UCSD-AML1 (cell line): ENCODE data around the gene JARID2.

Source experiments
- DNase-seq: peaks from one replicate; lab custom pipeline; 2025; ENCODE audit not compliant: unreplicated experiment; lab: John Stamatoyannopoulos, UW

JARID2 gene

DNA sequence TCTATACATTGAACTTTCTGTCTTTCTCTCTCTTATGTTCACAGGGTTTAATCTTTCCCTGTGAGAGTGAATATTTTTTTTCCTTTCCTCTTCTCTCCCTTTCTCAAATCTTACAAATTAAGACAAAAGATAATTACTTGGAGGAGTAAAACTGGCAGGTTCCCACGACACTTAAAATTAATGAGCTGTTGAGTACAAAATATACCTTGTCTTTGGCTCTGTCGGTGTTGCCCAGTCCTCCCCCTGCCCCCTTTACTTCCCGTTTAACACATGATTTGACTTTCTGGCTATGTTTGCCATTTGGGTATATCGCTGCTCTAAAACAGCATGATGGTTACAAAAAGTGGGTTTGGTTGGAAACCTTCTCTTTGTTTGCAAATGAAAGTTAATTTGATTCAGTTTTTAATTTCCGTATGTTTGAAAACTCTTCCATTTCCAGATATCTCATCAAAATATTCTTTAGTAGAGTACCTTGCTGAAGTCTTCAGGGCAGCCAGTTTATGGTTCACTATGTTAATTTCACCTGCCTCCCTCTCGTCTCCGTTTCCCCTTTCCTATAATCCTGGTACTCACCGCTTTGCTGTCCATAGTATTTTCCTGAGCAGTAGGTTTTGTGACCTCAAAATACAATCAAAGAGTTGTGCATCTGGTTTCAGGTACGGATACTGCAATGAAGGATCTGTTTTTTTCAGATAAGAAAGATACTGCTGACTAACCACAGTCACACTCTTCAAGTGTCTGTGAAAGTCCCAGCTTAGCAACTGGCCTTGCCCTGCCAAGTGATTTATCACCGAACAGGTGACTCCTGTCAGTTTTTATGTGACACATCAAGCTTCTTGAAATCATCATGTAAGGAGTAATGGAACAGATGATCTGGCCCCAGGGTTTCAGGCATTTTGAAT lies 235.8 kb downstream of the JARID2 start:
- DNase-seq: no peak

DNA sequence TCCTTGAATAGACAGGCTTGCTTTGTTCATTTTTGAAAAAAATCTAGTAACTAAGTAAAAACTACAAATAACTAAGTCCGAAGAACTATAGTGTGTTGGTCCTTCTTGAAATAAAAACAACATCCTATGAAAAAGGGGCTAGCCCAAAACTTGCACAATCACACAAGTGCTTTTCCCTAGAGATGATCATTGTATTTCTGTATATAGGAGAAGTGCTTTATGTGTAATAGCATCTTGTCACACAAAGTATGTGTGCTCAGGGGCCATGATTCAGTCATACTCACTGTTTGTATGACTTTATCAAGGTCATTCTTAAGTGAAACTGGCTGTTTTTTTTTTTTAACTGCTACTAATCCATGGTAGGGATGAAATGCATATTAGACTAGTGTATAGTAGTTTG lies 237.2 kb downstream of the JARID2 start:
- DNase-seq: no peak

DNA sequence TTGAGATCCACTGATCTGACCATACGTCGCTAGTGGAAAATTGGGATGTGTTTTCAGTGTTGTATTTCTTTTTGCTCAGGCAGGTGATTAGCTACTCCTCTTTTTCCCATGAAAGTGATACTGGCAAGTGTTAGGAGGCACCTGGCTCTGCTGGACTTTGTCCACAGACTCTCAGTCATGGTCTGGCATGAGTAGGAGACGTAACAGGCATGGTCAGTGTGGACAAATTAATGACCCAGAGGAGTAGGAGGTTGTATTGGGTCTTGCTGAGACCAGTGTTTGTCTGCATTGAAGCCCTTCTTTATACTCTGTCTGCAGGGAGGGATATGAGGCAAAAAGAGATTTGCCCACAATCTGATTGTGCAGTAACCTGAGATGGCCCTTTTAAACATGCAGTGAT lies 238.3 kb downstream of the JARID2 start:
- DNase-seq: no peak

DNA sequence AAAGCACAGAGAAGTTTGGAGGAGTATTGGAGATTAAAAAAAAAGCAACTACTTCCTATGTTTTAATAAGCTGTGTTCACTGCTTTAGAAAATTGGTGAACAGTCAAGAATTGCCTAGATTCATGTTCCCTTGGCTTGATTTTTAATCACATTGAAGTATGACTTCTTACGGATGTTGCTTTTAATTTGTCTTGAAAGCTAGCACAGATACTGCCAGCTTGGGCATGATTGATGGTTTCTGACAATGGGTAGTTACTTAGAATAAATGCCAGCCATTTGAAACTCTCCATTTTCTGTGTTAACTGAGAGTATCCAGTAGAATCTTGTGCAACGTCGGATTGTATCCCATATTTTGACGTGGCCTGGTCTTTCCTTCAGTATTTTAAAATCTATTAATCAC lies 239.0 kb downstream of the JARID2 start:
- no peak for DNase-seq

GRCh38 chr6:15485936-15486335 lies 240.1 kb downstream of the JARID2 start:
- no peak for DNase-seq

GRCh38 chr6:15487262-15487661 lies 241.4 kb downstream of the JARID2 start:
- no peak for DNase-seq

DNA sequence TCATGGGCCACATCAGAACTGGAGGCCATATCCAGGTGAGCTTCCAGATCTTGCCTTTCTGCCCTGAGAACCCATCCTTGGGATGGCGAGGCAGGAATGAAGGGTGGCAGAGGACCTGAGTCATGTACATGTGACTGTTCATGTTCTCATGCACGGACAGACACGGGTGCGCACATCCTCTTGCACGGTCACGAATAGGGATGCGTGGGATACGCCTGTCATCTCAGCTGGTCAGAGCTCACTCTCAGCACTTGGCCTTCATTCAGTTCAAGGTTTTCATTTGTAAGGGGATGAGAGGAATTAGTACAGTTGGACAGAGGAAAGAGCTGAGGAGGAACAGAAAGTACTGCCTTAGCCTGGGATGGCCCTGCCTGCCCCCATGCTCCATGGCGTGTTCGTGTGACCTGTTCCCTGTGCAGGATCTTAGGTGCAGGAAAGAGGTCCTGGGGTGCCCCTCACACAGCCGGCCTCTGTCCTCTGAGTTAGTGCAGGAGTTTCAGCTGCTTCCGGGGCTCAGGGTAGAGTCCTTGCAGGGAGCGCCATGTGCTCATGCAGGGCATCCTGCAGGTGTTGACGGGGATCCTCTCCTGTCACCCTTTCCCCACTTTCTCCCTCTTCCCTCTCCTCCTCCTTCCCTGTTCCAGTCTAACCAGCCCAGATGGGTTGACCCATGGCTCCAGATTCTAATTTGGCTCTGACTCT lies 243.5 kb downstream of the JARID2 start:
- no peak for DNase-seq

DNA sequence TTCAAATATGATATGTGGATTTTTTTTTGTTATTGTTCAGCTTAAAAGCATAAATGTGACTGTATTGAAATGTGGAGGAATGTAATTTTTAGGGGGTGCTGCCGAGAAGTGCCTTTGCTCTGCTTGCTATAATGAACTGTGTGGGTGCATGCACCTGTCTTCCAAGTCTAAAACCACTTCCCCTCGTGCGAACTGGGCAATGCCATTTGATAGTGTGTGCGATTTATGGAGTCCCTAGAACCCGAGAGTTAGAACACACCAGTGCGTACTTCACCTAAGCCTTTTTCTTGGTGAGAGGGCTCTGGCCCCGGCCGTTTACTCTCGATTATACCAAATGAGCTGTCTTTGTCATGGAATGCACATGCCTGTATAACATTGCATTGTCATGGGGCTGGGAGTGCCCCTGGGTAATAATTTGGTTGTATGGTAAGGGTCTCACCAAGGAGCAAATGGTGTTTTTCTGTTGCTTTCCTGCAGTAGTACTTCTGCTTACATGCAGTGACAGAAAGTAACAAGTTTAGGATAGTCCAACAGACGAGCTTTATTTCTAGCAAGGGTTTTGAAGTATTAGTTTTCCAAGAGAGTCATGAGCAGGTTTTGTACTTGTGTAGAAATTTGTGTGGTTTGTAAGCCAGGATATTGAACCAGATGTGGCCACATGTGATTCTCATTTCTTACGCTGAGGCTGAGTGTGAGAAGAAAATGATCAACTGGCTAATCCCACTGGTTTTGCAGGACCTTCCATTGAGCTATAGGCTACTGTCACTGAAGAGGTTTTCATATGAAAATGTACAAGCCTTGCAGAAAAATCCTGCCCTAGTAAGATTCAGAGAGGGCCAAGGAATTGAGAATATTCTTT lies 244.6 kb downstream of the JARID2 start:
- no peak for DNase-seq

DNA sequence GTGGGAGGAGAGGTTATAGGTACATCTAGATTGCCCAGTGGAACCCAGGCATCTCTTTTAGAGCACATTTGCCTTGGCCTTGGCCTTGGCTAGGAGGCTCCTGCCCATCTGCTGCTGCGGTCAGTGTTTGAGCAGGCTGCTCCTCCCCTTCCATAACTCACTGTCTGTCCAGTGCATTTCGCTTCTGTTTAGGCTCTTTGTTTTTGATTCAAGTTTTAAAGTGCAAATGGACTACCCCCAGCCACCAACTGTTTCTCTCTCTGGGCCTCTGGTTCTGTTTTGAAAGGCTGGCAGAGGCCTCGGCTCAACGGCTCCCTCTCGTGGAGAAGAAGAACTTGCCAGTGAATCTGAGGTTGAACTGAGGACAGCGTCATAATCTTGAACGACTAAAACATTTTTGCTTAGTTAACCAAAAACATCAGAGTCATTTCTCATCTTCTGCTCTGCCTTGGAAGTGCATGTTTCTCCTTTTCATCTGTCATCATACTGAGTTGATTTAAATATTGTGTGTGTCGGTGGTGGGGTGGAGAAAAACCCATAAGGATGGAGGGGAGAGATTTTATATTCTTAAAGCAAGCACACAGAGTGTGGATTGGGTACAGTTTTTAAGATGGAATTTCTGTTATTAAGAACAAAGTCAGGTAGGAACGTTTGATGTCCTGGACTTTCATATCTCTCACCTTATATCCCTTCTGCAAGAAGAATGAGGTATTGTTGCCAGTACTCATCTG lies 245.6 kb downstream of the JARID2 start:
- DNase-seq: peak; percentile 49

DNA sequence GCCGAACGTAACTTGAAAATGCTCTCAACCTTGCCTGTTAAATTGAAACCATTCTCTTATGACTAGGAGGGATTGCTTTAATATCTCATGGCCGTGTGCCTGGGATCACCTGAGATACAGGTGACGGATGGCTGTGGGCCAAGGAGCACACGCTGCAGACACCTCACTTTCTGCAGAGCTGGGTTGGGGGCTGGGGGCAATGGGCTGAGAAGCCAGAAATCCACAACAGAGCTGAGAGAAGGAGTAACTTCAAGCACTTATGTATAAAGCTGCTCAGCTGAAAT lies 246.1 kb downstream of the JARID2 start:
- no peak for DNase-seq

DNA sequence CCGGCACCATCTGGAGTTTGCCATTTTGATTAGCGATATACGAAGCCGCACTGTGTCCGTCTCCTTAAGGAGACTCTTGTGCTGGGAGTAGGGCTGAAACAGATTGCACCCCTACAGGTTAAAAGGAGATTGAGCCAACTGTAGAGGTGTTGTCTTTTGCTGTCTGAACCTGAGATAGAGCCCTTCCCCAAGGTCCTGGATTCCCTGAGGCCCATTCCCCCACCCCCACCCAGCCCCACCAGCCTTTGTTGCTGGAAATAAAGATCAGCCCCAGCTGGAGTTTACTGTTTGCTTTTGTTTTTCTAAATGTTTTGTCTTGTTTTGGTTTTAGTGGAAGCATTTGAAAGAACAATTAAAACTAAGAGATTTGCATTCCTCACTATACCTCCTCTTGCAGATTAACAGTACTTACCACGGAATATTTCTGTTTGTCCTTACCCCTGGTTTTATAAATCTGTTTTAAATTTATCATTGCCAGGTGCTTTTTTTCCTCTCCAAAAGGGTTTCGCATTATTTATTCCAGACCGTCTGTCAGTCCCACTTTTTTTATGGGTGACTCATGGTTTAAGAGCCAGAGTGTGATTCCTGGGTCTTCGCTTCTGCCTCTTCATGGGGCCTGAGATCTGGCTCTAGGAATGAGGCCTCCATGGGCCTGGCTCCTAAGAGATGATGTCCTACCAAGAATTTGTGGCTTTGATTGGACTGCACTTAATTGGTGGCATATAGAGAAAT lies 247.7 kb downstream of the JARID2 start:
- DNase-seq: no peak

DNA sequence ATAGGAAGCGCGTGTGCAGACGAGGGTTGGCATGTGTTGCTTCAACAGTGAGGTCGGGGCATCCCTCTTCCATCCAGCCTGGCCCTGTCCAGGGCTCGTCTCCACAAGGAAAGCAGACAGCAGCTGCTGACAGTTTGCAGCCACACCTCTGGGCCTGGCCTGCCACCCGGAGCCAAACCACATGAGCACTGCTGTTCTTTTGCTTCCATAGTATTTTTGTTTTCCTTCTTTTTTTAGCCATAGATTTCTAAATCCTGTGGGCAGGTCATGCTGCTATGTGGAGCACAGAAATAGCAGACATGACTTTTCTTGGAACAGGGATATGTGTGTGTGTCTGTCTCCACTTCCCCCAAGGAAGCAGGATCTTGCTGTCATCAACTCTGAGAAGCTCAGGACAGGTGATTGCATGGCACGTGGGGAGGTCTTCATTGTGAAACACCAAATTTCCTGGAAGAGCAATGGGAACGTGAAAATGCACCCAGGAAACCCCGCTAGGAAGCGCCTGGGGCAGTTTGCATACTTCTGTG lies 249.6 kb downstream of the JARID2 start:
- no peak for DNase-seq

- no peak for DNase-seq
Measured at GRCh38 chr6:15496345-15497131, 250.7 kb downstream of the JARID2 start.

DNA sequence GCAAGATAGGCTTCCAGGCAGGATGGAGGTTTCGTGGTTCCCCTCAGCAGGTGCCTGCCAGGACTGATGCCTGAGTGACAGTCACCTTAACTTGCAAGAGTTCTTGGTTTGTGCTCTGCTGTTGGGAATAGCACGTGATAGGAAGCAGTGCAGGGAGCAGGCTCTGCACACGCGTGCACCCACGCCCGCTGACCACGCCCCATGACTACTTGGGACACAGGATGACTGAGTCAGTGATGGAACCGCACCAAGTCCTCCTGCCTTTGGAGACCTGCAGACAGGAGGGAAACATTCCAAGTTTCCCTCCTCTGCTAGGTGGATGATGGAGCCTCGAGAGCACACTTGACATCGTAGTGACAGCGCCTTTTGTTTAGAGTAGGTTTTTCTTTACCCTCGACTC lies 252.8 kb downstream of the JARID2 start:
- no peak for DNase-seq

- no peak for DNase-seq
Measured at GRCh38 chr6:15499125-15499524, 253.3 kb downstream of the JARID2 start.

DNA sequence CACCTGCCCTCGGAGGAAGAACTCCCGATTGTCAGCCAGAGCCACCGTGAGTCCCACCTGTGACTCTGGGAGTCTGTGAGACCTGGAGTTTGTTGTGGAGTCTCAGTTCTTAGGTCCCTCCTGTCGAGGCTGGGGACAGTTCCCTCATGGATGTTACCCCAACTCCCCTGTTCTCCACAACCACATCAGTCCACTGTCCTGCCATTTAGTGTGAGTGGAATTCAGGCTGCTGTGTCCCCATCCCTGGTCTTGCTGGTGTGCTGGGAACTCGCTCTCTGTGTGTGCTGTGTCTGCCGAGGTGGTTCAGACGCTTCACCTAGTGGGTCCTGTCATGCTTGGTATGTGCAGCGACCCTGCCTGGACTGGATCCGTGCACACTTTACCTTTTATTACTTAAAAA lies 253.7 kb downstream of the JARID2 start:
- no peak for DNase-seq

- no peak for DNase-seq
Measured at GRCh38 chr6:15500078-15500740, 254.3 kb downstream of the JARID2 start.

- DNase-seq: no peak
Measured at GRCh38 chr6:15500901-15501825, 255.3 kb downstream of the JARID2 start.
